Kidney capillary endothelial cell (primary cell): ENCODE data around the gene HBA2.
"Not testable (repeated sequence)": the region's sequence is repeated elsewhere in the genome, so short reads cannot be mapped to it uniquely, and the experiment has no call there.

Experiments
- DNase-seq: peaks from one replicate; pipeline ENCODE4 v3.0.0-alpha.2; 2018; ENCODE audit warnings: low spot score

The HBA2 gene

DNA sequence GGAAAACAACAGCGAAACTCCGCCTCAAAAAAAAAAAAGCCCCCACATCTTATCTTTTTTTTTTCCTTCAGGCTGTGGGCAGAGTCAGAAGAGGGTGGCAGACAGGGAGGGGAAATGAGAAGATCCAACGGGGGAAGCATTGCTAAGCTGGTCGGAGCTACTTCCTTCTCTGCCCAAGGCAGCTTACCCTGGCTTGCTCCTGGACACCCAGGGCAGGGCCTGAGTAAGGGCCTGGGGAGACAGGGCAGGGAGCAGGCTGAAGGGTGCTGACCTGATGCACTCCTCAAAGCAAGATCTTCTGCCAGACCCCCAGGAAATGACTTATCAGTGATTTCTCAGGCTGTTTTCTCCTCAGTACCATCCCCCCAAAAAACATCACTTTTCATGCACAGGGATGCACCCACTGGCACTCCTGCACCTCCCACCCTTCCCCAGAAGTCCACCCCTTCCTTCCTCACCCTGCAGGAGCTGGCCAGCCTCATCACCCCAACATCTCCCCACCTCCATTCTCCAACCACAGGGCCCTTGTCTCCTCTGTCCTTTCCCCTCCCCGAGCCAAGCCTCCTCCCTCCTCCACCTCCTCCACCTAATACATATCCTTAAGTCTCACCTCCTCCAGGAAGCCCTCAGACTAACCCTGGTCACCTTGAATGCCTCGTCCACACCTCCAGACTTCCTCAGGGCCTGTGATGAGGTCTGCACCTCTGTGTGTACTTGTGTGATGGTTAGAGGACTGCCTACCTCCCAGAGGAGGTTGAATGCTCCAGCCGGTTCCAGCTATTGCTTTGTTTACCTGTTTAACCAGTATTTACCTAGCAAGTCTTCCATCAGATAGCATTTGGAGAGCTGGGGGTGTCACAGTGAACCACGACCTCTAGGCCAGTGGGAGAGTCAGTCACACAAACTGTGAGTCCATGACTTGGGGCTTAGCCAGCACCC, 2.6 kb downstream of the HBA2 start:
- DNase-seq = no peak

DNA sequence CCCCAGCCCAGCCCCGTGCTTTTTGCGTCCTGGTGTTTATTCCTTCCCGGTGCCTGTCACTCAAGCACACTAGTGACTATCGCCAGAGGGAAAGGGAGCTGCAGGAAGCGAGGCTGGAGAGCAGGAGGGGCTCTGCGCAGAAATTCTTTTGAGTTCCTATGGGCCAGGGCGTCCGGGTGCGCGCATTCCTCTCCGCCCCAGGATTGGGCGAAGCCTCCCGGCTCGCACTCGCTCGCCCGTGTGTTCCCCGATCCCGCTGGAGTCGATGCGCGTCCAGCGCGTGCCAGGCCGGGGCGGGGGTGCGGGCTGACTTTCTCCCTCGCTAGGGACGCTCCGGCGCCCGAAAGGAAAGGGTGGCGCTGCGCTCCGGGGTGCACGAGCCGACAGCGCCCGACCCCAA, 3.3 kb downstream of the HBA2 start:
- not testable (repeated sequence) for DNase-seq

DNA sequence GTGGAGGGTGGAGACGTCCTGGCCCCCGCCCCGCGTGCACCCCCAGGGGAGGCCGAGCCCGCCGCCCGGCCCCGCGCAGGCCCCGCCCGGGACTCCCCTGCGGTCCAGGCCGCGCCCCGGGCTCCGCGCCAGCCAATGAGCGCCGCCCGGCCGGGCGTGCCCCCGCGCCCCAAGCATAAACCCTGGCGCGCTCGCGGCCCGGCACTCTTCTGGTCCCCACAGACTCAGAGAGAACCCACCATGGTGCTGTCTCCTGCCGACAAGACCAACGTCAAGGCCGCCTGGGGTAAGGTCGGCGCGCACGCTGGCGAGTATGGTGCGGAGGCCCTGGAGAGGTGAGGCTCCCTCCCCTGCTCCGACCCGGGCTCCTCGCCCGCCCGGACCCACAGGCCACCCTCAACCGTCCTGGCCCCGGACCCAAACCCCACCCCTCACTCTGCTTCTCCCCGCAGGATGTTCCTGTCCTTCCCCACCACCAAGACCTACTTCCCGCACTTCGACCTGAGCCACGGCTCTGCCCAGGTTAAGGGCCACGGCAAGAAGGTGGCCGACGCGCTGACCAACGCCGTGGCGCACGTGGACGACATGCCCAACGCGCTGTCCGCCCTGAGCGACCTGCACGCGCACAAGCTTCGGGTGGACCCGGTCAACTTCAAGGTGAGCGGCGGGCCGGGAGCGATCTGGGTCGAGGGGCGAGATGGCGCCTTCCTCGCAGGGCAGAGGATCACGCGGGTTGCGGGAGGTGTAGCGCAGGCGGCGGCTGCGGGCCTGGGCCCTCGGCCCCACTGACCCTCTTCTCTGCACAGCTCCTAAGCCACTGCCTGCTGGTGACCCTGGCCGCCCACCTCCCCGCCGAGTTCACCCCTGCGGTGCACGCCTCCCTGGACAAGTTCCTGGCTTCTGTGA, 4.1 kb downstream of the HBA2 start, which contains the start of gene HBA1:
Gene HBA1 (plus strand): TSS at position 204 of the 906 bp plus-strand sequence. CDS start 37 bp downstream, at position 241.
- DNase-seq = not testable (repeated sequence)

DNA sequence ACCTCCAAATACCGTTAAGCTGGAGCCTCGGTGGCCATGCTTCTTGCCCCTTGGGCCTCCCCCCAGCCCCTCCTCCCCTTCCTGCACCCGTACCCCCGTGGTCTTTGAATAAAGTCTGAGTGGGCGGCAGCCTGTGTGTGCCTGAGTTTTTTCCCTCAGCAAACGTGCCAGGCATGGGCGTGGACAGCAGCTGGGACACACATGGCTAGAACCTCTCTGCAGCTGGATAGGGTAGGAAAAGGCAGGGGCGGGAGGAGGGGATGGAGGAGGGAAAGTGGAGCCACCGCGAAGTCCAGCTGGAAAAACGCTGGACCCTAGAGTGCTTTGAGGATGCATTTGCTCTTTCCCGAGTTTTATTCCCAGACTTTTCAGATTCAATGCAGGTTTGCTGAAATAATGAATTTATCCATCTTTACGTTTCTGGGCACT, 4.7 kb downstream of the HBA2 start:
- DNase-seq = no peak

DNA sequence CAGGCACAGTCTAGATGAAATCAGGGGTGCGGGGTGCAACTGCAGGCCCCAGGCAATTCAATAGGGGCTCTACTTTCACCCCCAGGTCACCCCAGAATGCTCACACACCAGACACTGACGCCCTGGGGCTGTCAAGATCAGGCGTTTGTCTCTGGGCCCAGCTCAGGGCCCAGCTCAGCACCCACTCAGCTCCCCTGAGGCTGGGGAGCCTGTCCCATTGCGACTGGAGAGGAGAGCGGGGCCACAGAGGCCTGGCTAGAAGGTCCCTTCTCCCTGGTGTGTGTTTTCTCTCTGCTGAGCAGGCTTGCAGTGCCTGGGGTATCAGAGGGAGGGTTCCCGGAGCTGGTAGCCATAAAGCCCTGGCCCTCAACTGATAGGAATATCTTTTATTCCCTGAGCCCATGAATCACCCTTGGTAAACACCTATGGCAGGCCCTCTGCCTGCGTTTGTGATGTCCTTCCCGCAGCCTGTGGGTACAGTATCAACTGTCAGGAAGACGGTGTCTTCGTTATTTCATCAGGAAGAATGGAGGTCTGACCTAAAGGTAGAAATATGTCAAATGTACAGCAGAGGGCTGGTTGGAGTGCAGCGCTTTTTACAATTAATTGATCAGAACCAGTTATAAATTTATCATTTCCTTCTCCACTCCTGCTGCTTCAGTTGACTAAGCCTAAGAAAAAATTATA, 5.4 kb downstream of the HBA2 start:
- no peak for DNase-seq

DNA sequence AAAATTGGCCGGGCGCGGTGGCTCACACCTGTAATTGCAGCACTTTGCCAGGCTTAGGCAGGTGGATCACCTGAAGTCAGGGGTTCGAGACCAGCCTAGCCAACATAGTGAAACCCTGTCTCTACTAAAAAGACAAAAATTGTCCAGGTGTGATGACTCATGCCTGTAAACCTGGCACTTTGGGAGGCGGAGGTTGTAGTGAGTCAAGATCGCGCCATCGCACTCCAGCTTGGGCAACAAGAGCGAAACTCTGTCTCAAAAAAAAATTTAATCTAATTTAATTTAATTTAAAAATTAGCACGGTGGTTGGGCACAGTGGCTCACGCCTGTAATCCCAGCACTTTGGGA, 6.0 kb downstream of the HBA2 start:
- no peak for DNase-seq

DNA sequence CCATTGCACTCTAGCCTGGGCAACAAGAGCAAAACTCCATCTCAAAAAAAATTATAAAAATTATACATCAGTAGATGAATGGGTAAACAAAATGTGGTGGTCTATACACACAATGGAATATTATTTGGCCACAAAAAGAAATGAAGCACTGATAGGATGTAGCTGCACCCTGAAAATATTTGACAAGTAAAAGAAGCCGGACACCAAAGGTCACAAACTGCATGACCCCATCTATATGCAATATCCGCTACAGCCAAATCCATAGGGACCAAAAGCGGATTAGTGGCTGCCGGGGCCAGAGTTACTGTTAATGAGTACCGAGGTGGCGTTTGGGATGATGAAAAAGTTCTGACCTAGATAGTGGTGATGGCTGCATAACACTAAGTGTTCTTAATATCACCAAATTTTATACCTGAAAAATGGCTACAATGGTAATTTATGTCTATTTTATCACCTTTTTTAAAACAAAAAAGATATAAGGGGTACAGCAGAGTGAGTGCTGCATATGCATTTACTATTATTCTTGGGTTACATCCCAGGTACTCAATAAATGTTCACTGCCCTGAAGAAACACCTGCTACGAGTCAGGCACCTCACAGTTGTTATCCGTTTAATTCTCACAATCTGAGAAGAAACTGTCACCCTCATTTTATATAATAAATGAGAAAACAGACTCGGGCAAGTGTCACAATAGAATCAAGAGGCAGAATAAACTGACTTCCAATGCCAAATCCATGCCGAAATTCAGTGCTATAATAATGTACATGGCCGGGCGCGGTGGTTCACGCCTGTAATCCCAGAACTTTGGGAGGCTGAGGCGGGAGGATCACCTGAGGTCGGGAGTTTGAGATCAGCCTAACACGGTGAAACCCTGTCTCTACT, 6.8 kb downstream of the HBA2 start:
- no peak for DNase-seq

DNA sequence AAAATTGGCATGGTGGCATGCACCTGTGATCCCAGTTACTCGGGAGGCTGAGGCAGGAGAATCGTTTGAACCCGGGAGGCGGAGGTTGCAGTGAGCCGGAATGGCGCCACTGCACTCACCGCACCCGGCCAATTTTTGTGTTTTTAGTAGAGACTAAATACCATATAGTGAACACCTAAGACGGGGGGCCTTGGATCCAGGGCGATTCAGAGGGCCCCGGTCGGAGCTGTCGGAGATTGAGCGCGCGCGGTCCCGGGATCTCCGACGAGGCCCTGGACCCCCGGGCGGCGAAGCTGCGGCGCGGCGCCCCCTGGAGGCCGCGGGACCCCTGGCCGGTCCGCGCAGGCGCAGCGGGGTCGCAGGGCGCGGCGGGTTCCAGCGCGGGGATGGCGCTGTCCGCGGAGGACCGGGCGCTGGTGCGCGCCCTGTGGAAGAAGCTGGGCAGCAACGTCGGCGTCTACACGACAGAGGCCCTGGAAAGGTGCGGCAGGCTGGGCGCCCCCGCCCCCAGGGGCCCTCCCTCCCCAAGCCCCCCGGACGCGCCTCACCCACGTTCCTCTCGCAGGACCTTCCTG, 7.5 kb downstream of the HBA2 start, which contains the start of gene HBQ1:
Gene HBQ1 (plus strand): TSS at position 359 of the 575 bp plus-strand sequence. CDS start 28 bp downstream, at position 387.
- peak; percentile 27 for DNase-seq

DNA sequence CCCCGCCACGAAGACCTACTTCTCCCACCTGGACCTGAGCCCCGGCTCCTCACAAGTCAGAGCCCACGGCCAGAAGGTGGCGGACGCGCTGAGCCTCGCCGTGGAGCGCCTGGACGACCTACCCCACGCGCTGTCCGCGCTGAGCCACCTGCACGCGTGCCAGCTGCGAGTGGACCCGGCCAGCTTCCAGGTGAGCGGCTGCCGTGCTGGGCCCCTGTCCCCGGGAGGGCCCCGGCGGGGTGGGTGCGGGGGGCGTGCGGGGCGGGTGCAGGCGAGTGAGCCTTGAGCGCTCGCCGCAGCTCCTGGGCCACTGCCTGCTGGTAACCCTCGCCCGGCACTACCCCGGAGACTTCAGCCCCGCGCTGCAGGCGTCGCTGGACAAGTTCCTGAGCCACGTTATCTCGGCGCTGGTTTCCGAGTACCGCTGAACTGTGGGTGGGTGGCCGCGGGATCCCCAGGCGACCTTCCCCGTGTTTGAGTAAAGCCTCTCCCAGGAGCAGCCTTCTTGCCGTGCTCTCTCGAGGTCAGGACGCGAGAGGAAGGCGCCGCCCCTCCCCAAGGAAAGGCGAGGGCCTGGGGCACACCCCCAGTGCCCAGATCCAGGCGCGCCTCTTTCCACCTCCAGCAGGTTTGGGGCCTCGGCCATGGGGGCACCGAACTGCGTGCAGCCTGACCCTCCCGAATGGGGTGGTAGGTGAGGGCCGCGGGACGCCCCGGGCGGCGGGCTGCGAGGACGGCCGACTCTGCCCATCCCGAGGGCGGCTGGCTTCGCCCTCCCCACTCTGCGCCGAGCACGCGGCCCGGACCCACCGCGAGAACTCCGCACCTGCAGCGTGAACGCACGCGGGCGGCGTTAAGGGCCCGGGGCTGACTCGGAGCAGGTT, 8.2 kb downstream of the HBA2 start:
- peak; percentile 40 for DNase-seq

DNA sequence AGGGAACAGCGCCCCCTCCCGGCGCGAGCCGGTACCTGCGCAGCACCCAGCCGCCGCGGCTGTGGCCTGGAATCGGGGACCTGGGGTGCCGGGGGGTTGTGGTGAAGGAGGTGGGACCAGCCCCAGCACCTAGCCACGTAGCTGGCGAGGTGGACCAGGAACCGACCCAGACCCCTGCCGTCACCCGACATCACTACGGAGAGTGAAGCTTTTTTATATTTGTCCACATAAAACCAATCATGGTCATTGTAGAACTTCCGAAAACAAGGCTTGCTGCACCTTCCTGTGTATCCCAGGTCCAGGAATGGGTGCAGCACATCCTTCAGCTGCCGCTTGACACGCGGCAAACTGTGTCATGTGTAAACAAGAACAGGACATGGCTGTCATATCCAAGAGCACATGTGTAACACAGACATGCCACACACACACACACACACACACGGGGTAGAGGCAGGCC, 8.9 kb downstream of the HBA2 start:
- no peak for DNase-seq

DNA sequence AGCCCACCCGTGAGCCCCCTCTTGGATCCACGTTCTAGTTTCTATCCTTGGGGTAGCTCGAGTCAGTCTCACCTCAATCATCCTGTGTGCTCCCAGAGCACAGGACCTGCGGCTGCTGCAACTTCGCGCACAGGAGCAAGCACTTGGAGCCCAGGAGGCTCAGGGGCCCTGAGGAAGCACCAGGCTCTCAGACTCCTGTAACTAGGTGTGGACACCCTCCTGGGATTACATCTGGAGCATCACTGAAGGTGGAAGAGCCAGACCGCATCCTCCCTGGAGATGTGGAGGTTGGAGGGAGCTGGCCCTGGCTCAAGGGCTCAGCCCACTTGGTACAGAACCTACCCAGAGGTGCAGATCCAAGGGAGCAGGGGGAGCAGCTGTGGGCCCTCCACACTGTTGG, 10.3 kb downstream of the HBA2 start:
- DNase-seq = no peak

DNA sequence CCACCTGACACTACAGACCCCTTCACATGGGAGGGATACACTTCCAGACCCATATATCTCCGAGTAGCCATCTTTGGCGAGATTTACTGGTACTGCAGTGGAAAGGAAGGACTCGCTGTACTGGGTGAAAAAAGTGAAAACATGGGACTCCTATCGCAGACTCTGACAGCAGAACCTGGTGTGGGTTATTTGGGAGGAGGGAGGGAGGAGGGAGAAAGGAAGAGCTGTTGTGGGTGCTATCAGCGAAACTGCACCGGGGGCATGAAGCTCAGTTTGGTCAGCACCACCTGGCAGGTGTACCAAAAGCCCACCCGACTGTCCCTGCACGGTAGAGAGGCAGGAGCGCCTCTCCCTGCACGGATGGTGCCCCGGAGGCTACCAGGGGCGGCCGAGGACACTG, 12.5 kb downstream of the HBA2 start:
- no peak for DNase-seq

DNA sequence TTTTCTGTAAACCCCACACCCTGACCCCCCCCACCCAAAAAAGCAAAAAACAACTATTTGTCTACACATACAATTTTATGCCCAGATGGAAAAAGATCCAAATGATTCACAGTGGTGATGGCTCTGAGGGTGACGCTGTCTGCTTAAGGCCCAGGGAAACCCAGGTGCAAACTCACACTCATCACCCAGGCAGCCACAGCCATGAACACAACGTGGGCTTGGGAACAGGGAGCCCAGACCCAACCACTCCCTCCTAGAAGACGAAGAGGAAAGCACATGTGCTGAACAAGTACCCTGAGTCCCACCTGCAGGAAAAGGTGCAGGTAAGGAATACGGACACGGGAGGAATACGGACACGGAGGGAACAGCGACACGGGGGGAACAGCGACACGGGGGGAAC, 13.0 kb downstream of the HBA2 start:
- no peak for DNase-seq

DNA sequence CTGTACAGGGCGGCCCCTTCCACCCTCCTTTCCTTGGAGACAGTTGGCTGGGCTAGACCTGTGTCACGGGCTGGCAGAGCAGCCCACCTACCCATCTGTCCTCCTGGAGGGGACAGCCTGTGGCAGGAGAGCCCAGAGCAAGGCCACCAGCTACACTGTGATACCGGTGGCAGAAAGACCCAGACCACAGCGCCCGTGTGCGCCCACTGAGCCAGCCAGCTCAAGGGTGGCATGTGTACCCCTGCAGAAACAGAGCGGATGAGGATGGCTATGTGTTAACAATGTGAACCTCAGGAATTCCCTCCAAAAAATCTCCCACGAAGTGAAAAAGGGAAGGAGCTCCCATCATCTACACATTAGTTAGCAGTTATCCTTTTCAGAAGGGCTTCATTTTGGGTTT, 14.7 kb downstream of the HBA2 start:
- no peak for DNase-seq

DNA sequence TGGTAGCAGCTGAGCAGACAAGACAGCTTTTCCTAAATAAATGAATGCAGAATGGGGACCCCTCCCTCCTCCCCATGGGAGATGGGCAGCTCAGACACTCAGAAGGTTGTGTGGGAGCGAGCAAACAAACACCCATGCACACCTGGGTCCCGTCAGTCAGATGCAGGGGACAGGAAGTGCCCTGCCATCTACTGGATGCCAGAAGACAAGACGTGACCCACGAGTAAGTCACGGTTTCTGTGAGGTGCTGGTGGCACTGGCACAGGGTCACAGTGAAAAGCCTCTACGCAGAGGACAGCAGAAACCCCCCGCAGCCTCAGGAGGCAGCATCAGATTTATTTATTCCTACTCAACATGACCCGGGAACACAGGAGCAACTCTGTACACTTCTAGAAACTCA, 16.0 kb downstream of the HBA2 start:
- no peak for DNase-seq

DNA sequence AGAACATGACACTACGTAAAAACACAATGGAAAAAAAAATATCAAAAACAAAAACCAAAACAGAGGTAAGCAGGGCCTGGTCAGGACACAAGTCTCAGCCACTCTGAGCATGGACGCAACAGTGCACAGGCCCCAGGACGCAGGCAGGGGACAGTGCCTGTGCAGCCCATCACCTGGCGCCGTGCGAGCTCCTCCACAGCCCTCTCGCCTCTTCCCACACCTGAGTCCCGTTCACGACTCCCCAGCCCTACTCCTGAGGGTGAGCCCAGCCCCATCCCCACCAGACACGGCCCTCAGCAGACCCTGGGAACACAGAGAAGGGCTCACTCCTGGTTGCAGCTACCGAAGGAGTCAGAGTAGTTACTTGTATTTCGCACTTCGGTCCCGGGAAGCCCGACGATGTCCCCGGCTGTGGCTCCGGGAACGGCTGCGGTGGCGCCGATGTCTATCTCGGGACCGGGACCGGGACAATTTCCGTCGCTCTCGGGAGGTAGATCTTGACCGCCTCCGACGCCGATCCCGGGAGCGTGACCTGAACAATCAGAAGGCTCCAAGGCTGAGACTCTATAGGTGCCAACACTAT, 17.0 kb downstream of the HBA2 start:
- DNase-seq = no peak

DNA sequence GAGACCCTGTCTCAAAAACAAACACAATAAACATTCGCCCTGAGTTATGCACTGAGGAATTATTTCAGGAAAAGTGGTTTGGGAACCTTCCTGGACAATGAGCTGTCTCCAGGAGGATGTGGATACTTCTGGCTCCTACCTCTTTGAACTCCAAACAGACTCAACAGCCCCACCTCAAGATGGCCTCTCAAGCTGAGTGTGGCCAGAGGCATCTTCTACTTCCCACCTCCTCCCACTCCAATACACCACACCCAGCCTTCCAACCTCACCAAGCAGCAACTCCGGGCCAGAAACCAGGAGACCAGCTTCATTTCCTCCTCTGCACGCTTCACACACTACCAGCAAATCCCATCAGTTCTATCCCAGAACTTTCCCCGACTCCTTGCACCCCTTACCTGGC, 19.2 kb downstream of the HBA2 start:
- no peak for DNase-seq

DNA sequence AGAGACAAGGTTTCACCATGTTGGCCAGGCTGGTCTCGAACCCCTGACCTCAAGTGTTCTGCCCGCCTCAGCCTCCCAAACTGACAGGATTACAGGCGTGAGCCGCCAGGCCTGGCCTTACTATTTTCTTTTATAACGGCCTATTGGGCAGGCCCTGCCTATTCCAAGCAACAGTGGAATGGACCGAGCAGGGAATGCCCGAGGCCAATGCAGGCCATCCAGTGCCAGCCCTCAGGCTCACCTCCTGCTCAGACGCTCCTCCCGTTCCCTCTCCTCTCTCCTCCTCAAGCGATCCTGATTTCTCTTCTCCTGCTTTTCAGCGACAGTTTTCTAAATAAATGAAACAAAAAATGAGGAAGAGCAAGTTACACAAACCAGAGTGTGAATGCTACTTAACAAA, 20.0 kb downstream of the HBA2 start:
- DNase-seq = no peak

DNA sequence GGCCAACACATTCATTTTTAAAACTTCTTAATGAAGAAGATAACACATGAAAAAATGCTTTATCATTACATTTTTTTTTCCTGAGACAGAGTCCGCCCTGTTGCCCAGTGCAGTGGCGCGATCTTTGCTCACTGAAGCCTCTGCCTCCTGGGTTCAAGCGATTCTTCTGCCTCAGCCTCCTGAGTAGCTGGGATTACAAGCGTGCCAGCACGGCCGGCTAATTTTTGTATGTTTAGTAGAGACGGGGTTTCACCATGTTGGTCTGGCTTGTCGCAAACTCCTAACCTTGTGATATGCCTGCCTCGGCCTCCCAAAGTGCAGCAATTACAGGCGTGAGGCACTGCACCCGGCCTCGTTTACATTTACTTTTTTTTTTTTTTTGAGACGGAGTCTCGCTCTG, 20.8 kb downstream of the HBA2 start:
- no peak for DNase-seq
